Mesenchymal stem cell (in vitro differentiated cells and primary cell): ENCODE measurements around the gene CLCN3.
A peak's percentile ranks its signal among the peaks of the same experiment; 100 is the strongest.
"Not testable (repeated sequence)": the region's sequence is repeated elsewhere in the genome, so short reads cannot be mapped to it uniquely, and the experiment has no call there.

ENCODE experiments used
- DNase-seq: peaks from one replicate; pipeline ENCODE4 v3.0.0-alpha.2; 2013
- H2AFZ ChIP-seq: one replicate; pipeline ENCODE4 v1.6.1; 2013; ENCODE audit warnings: low read depth, mild to moderate bottlenecking, control low read depth, inconsistent platforms, low read length, moderate library complexity
- H2AK5ac ChIP-seq: 2 replicates; pipeline ENCODE4 v1.6.1; 2013; ENCODE audit warnings: low read length, moderate library complexity, mild to moderate bottlenecking, inconsistent platforms; ENCODE audit not compliant: severe bottlenecking
- H2BK120ac ChIP-seq: one replicate; pipeline ENCODE4 v1.6.1; 2013; ENCODE audit warnings: low read depth, mild to moderate bottlenecking, inconsistent platforms, low read length, moderate library complexity
- H2BK12ac ChIP-seq, 2 experiments: one replicate each; pipeline ENCODE4 v1.6.1; 2013; ENCODE audit warnings: inconsistent platforms in 2 of 2, low read length in 2 of 2, mild to moderate bottlenecking in 2 of 2, moderate library complexity in 2 of 2, control low read depth in 1 of 2
- H2BK15ac ChIP-seq: one replicate; pipeline ENCODE4 v1.6.1; 2013; ENCODE audit warnings: mild to moderate bottlenecking, low read depth, inconsistent platforms; ENCODE audit not compliant: poor library complexity, severe bottlenecking
- H2BK5ac ChIP-seq: 2 replicates; pipeline ENCODE4 v1.6.1; 2013; ENCODE audit warnings: low read depth, mild to moderate bottlenecking, low read length, control low read depth, inconsistent platforms; ENCODE audit not compliant: poor library complexity, severe bottlenecking
- H3K14ac ChIP-seq, 2 experiments: one replicate each; pipeline ENCODE4 v1.6.1; 2013; ENCODE audit warnings: inconsistent platforms in 2 of 2, low read length in 2 of 2, control low read depth in 1 of 2, mild to moderate bottlenecking in 1 of 2, moderate library complexity in 1 of 2
- H3K18ac ChIP-seq, 2 experiments: one replicate each; pipeline ENCODE4 v1.6.1; 2013; ENCODE audit warnings: inconsistent platforms in 2 of 2, low read length in 2 of 2, control low read depth in 1 of 2, low read depth in 1 of 2, mild to moderate bottlenecking in 1 of 2
- H3K23ac ChIP-seq, 2 experiments: one replicate each; pipeline ENCODE4 v1.6.1; 2013; ENCODE audit warnings: inconsistent platforms in 2 of 2, low read length in 2 of 2, mild to moderate bottlenecking in 2 of 2, moderate library complexity in 2 of 2, control low read depth in 1 of 2
- H3K27ac ChIP-seq: 2 replicates; pipeline ENCODE4 v1.5.1; 2013; ENCODE audit warnings: mild to moderate bottlenecking, moderate library complexity, low read length, control low read depth, inconsistent platforms; ENCODE audit not compliant: poor library complexity, severe bottlenecking
- H3K27me3 ChIP-seq, 2 experiments: 2 replicates each; pipeline versions ENCODE4 v1.6.1 to v1.7.0; 2013; ENCODE audit warnings: low read length in 2 of 2, mild to moderate bottlenecking in 2 of 2, moderate library complexity in 2 of 2, control low read depth in 1 of 2, inconsistent platforms in 1 of 2; ENCODE audit not compliant: control insufficient read depth in 1 of 2, insufficient read depth in 1 of 2
- H3K36me3 ChIP-seq, 2 experiments: 2 replicates each; pipeline versions ENCODE4 v1.6.1 to v1.7.0; 2013; ENCODE audit warnings: low read length in 2 of 2, control low read depth in 1 of 2, inconsistent platforms in 1 of 2, low read depth in 1 of 2, mild to moderate bottlenecking in 1 of 2; ENCODE audit not compliant: insufficient read depth in 2 of 2, control insufficient read depth in 1 of 2
- H3K4ac ChIP-seq, 2 experiments: one replicate each; pipeline ENCODE4 v1.6.1; 2013; ENCODE audit warnings: inconsistent platforms in 2 of 2, low read length in 2 of 2, mild to moderate bottlenecking in 2 of 2, moderate library complexity in 2 of 2, control low read depth in 1 of 2, low read depth in 1 of 2
- H3K4me1 ChIP-seq: 2 replicates; pipeline ENCODE4 v1.6.1; 2013; ENCODE audit warnings: low read depth, low read length, control low read depth; ENCODE audit not compliant: control insufficient read depth, insufficient read depth
- H3K4me2 ChIP-seq: 2 replicates; pipeline ENCODE4 v1.6.1; 2013; ENCODE audit warnings: low read length, mild to moderate bottlenecking, inconsistent platforms; ENCODE audit not compliant: poor library complexity, severe bottlenecking
- H3K4me3 ChIP-seq, 2 experiments: 2 replicates each; pipeline versions ENCODE4 v1.5.1 to v1.7.0; 2013; ENCODE audit warnings: low read length in 2 of 2, mild to moderate bottlenecking in 2 of 2, control low read depth in 1 of 2, low read depth in 1 of 2; ENCODE audit not compliant: insufficient read depth in 1 of 2
- H3K79me1 ChIP-seq: replicated peaks from 2 replicates; pipeline ENCODE4 v1.6.1; 2013; ENCODE audit warnings: mild to moderate bottlenecking, control low read depth, low read length, inconsistent platforms; ENCODE audit not compliant: poor library complexity, severe bottlenecking
- H3K9ac ChIP-seq: 2 replicates; pipeline ENCODE4 v1.7.0; 2013; ENCODE audit warnings: mild to moderate bottlenecking, low read length, moderate library complexity
- H3K9me3 ChIP-seq: 2 replicates; pipeline ENCODE4 v1.7.0; 2013; ENCODE audit warnings: mild to moderate bottlenecking, low read length; ENCODE audit not compliant: control insufficient read depth
- H4K8ac ChIP-seq: one replicate; pipeline ENCODE4 v1.6.1; 2013; ENCODE audit warnings: inconsistent platforms, mild to moderate bottlenecking, low read length, moderate library complexity
- H4K91ac ChIP-seq: one replicate; pipeline ENCODE4 v1.6.1; 2013; ENCODE audit warnings: mild to moderate bottlenecking, low read length, inconsistent platforms
- WGBS: methylation state at CpG from one replicate; pipeline ENCODE4 v1.1.7; 2013; ENCODE audit warnings: mixed read lengths; 5-methylcytosine and 5-hydroxymethylcytosine counted together

The CLCN3 gene

DNA sequence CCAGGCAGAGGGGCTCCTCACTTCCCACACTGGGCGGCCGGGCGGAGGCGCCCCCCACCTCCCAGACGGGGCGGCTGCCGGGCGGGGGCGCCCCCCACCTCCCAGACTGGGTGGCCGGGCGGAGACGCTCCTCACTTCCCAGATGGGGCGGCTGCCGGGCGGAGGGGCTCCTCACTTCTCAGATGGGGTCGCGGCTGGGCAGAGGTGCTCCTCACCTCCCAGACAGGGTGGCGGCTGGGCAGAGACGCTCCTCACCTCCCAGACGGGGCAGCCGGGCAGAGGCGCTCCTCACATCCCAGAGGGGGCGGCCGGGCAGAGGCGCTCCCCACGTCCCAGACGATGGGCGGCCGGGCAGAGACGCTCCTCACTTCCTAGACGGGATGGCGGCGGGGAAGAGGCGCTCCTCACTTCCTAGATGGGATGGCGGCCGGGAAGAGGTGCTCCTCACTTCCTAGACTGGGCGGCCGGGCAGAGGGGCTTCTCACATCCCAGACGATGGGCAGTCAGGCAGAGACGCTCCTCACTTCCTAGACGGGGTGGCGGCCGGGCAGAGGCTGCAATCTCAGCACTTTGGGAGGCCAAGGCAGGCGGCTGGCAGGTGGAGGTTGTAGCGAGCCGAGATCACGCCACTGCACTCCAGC lies 58.7 kb downstream of the CLCN3 start:
- H3K4ac ChIP-seq, H4K91ac ChIP-seq, H2AK5ac ChIP-seq, H2AFZ ChIP-seq, H3K27me3 ChIP-seq, H3K9me3 ChIP-seq, H2BK5ac ChIP-seq, H3K4me1 ChIP-seq, H3K4me3 ChIP-seq, H2BK15ac ChIP-seq, H2BK120ac ChIP-seq, H3K14ac ChIP-seq, DNase-seq, H3K4me2 ChIP-seq, H2BK12ac ChIP-seq, H3K23ac ChIP-seq, H3K9ac ChIP-seq, H4K8ac ChIP-seq, H3K27ac ChIP-seq, H3K18ac ChIP-seq: not testable (repeated sequence)
- peaks cover 15% of the 10 kb centered on the region for H3K79me1 ChIP-seq
- peaks cover 6 to 37% of the 10 kb centered on the region in 2 experiments for H3K36me3 ChIP-seq
- 97% methylated on average over 40 of the region's 47 CpGs for WGBS

DNA sequence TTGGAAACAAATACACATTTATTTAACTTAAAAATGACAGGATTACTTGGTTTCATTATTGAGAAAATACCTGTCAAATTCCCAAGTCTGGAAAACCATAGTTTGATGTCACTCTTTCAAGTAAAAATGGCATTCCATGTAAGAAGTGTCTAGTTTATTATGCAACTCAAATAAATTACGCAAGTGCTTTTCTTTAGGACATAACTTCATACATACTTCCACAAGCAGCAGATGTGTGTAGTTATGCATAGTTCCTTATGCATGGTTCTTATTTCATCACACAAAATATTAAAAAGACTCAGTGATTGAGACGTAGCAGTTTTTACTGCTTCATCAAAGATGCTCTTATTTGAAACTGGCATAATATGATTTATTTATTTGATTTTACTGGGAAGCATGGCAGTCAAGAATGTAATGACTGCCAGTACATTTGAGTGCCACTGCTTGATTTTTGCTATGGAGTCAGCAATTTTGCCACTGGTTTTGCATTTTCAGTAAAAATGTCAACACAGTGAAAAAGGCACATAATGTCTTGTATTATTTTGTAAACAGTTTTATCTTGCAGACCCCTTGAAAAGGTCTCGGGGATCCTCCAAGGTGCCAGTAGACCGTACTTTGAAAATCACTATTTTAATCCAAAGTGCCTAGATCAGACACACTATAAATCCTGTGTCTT lies 62.1 kb downstream of the CLCN3 start:
- Histone ChIP-seq H3K27ac (no peak overlapping the region), H2AFZ (no peak overlapping the region), H3K4ac (no peak overlapping the region), H3K4me1 (no peaks in the 10 kb centered on the region), H2BK15ac (no peak overlapping the region), H2AK5ac (no peak overlapping the region), H2BK5ac (no peak overlapping the region), H3K4me2 (no peak overlapping the region), H3K14ac (no peak overlapping the region), H2BK12ac (no peak overlapping the region), H4K8ac (no peak overlapping the region), H3K9ac (no peak overlapping the region), H3K18ac (no peak overlapping the region), H3K23ac (no peak overlapping the region), H2BK120ac (no peak overlapping the region), H3K9me3 (no peaks in the 10 kb centered on the region), H3K79me1 (peaks cover 17% of the 10 kb centered on the region), H3K27me3 (no peaks in the 10 kb centered on the region), H3K4me3 (no peak overlapping the region), H4K91ac (no peak overlapping the region), H3K36me3 (peaks cover 6 to 57% of the 10 kb centered on the region in 2 experiments)
- peak; percentile 25 for DNase-seq
- no CpG with 5 or more reads among the region's 4 CpGs for WGBS

DNA sequence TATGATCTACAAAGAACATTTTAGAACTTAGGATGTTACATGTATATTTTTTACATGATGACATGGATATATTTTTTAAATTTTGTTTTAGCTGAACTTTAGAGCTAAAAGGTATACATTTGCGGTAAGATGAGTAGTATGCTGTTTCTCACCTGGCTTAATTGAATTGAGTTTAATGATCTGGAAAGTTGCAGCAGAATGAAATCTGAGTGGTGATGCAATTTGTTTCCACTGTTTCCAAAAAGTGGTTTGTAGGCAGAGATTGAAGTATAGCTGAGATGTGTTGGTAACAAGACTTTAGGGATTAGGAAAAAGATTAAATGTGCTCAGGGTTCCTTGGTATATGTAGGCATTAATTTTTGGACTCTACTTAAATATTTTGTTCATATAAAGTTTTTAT lies 69.3 kb downstream of the CLCN3 start:
- H3K23ac ChIP-seq, result no peak overlapping the region
- no peak for DNase-seq
- no peaks in the 10 kb centered on the region for H3K9me3 ChIP-seq
- no peak overlapping the region for H3K4me3 ChIP-seq
- no peak overlapping the region for H3K14ac ChIP-seq
- H3K79me1 ChIP-seq, result peaks cover 16% of the 10 kb centered on the region
- H2BK120ac ChIP-seq, result no peak overlapping the region
- no peak overlapping the region for H2AK5ac ChIP-seq
- no peak overlapping the region for H2BK5ac ChIP-seq
- H3K4ac ChIP-seq, result no peak overlapping the region
- 100% methylated on average over 1 of the region's 1 CpG for WGBS
- H3K9ac ChIP-seq, result no peak overlapping the region
- H2BK12ac ChIP-seq, result no peak overlapping the region
- H4K91ac ChIP-seq, result no peak overlapping the region
- H3K27me3 ChIP-seq, result no peaks in the 10 kb centered on the region
- H3K27ac ChIP-seq, result no peak overlapping the region
- H3K4me1 ChIP-seq, result no peaks in the 10 kb centered on the region
- peaks cover 6 to 75% of the 10 kb centered on the region in 2 experiments for H3K36me3 ChIP-seq
- no peak overlapping the region for H2AFZ ChIP-seq
- no peak overlapping the region for H4K8ac ChIP-seq
- no peak overlapping the region for H3K4me2 ChIP-seq
- H3K18ac ChIP-seq, result no peak overlapping the region
- no peak overlapping the region for H2BK15ac ChIP-seq

- WGBS, result 90% methylated on average over 5 of the region's 5 CpGs
- H2AFZ ChIP-seq, result no peak overlapping the region
Observed at GRCh38 chr4:169690787-169691186, 70.4 kb downstream of the CLCN3 start.

More at GRCh38 chr4:169690787-169691186, 70.4 kb downstream of the CLCN3 start:
- H3K36me3 ChIP-seq, result peaks cover 6 to 69% of the 10 kb centered on the region in 2 experiments
- peaks cover 12% of the 10 kb centered on the region for H3K79me1 ChIP-seq
- no peak overlapping the region for H4K91ac ChIP-seq
- H3K4me2 ChIP-seq, result no peak overlapping the region
- no peaks in the 10 kb centered on the region for H3K4me1 ChIP-seq
- H3K9ac ChIP-seq, result no peak overlapping the region
- H3K4me3 ChIP-seq, result no peak overlapping the region
- H3K18ac ChIP-seq, result no peak overlapping the region
- H3K14ac ChIP-seq, result no peak overlapping the region
- H2BK5ac ChIP-seq, result no peak overlapping the region
- no peak overlapping the region for H2AK5ac ChIP-seq
- no peak overlapping the region for H3K4ac ChIP-seq
- no peak overlapping the region for H4K8ac ChIP-seq
- H2BK12ac ChIP-seq, result no peak overlapping the region
- H3K27ac ChIP-seq, result no peak overlapping the region
- DNase-seq, result peak; percentile 19
- no peaks in the 10 kb centered on the region for H3K27me3 ChIP-seq
- no peaks in the 10 kb centered on the region for H3K9me3 ChIP-seq
- no peak overlapping the region for H3K23ac ChIP-seq
- no peak overlapping the region for H2BK15ac ChIP-seq
- H2BK120ac ChIP-seq, result no peak overlapping the region
